WI38 (cell line): ENCODE measurements around the gene ADM5.

Source experiments
- H3K4me3 ChIP-seq: 2 replicates; pipeline ENCODE4 v1.5.1; 2011; ENCODE audit warnings: low read depth, mild to moderate bottlenecking, control low read depth, low read length
- TF ChIP-seq, protein P1 (sequence below): IDR thresholded peaks from 2 replicates; pipeline ENCODE4 v1.5.1; 2012; ENCODE audit warnings: low read depth, mild to moderate bottlenecking, control low read depth, low read length

Gene ADM5

DNA sequence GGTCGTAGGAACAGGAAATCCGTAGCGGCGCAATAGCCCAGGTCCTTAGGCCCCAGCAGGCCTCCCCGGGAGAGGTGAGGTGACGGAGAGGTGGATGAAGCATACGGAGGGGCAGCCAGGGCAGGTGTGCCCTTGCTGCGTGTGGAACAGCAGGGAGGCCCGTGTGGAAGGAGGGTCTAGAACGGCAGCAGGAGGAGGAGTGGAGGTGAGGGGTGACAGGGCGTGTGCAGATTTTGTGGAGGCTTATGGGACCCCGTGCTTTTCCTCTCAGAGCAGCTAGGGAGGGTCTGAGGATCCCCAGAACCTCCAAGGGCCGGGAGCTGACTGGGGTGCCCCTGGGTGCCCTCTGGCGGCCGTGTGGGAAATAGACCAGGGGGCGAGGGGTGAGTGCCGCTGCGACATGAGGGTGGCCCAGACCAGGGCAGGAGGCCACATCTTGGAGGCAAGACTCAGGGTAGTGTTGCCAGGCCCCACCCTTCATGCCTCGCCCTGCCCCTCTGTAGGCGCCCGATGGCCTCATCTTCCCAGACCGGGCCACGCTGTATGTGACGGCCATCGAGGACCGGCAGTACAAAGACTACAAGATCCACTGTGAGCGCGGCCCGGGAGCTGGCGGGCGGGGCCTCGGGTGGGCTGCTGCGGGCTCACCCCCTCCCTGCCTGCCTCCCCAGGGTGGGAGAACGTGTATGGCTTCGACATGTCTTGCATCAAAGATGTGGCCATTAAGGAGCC is 5.0 kb upstream of the ADM5 start:
- H3K4me3 ChIP-seq = no peak overlapping the region
- TF ChIP-seq, protein P1, sequence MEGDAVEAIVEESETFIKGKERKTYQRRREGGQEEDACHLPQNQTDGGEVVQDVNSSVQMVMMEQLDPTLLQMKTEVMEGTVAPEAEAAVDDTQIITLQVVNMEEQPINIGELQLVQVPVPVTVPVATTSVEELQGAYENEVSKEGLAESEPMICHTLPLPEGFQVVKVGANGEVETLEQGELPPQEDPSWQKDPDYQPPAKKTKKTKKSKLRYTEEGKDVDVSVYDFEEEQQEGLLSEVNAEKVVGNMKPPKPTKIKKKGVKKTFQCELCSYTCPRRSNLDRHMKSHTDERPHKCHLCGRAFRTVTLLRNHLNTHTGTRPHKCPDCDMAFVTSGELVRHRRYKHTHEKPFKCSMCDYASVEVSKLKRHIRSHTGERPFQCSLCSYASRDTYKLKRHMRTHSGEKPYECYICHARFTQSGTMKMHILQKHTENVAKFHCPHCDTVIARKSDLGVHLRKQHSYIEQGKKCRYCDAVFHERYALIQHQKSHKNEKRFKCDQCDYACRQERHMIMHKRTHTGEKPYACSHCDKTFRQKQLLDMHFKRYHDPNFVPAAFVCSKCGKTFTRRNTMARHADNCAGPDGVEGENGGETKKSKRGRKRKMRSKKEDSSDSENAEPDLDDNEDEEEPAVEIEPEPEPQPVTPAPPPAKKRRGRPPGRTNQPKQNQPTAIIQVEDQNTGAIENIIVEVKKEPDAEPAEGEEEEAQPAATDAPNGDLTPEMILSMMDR = peak; percentile 71

DNA sequence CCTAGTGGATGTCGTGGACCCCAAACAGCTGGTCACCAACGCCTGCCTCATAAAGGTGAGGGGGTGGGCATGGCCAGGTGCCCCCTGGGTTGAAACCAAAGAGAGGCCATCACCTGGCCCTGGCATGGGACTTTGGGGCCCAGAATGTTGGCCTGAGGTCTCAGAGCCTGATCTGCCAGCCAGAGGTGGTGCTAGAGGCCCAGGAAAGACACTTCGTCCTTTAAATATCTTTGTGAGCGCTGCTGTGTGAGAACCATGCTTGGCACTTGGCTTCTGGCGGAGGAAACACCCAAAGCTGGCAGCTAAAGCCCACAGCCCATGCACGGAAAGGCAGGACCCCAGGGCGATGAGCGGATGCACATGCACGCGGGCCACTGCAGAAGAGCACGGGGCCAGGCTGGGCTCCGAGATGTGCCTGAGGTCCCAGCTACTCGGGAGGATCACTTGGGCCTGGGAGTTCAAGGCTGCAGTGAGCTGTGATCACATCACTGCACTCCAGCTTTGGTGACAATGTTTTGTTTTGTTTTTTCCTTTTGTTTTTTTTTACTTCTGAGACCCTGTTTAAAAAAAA is 4.3 kb upstream of the ADM5 start:
- no peak overlapping the region for H3K4me3 ChIP-seq
- TF ChIP-seq, protein P1 = no peak

DNA sequence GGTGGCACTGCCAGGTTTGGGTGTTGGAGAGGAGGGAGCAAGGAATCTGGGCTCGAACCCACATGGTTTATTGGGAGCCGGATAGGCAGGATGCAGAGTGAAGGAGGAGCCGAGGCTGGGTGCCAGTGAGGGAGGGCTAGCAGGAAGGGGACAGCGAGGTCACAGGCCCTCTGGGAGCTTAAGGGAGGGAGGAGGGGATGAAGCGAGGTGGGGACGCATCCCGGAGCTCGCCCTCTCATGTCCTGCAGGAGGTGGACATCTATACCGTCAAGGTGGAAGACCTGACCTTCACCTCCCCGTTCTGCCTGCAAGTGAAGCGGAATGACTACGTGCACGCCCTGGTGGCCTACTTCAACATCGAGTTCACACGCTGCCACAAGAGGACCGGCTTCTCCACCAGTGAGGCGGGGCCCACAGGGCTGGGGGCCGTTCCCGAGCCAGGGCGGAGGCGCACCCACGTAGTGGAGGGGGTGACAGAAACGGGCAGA is 3.5 kb upstream of the ADM5 start:
- H3K4me3 ChIP-seq = no peak overlapping the region
- TF ChIP-seq, protein P1 = no peak

GRCh38 chr19:49686503-49687088 is 2.8 kb upstream of the ADM5 start:
- TF ChIP-seq, protein P1 = no peak
- H3K4me3 ChIP-seq = no peak overlapping the region

- no peak overlapping the region for H3K4me3 ChIP-seq
- TF ChIP-seq, protein P1 = no peak
These were observed 2.2 kb upstream of the ADM5 start for GRCh38 chr19:49687150-49687549.

DNA sequence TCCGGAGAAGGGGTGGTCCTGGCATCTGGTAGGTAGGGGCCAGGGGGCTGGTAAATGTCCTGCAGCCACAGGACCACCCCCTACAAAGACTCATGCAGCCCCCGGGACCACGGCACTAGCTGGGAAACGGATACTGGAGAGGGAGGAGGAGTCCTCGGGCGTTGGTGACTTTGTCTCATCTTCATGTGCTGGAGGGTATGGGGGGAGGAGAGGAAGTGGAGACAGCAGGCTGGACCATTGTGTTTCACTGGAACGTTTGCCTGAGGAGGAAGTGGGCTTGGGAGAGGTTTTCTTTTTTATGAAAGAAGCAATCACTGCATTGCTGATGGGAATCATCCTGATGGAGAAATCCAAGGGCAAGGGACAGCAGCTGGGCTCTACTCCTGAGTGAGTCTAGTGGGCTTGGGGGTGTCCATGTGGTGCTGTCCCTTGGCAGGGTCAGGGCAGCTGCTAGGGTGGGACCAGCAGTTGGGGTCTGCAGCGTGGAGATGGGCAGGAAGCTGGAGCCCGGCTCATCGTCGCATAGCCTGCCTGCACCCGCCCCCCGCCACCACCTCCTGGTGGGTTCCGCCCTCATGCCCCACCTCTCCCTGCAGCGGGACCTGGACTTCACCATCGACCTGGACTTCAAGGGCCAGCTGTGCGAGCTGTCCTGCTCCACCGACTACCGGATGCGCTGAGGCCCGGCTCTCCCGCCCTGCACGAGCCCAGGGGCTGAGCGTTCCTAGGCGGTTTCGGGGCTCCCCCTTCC is 1.7 kb upstream of the ADM5 start:
- no peak overlapping the region for H3K4me3 ChIP-seq
- TF ChIP-seq, protein P1 = no peak
